Measurements from ENCODE around the gene C6orf118.

Gene C6orf118

GRCh38 chr6:165321150-165321549 lies 11.7 kb upstream of the C6orf118 start:
- no peak for DNase-seq
- Histone ChIP-seq H3K27ac (no peak overlapping the region), H3K4me3 (ENCODE audit: low read depth, low read length) (no peak overlapping the region), H3K36me3 (replicated peaks) (no peaks in the 10 kb centered on the region), H3K27me3 (replicated peaks) (no peaks in the 10 kb centered on the region)
- TF ChIP-seq, protein P1, sequence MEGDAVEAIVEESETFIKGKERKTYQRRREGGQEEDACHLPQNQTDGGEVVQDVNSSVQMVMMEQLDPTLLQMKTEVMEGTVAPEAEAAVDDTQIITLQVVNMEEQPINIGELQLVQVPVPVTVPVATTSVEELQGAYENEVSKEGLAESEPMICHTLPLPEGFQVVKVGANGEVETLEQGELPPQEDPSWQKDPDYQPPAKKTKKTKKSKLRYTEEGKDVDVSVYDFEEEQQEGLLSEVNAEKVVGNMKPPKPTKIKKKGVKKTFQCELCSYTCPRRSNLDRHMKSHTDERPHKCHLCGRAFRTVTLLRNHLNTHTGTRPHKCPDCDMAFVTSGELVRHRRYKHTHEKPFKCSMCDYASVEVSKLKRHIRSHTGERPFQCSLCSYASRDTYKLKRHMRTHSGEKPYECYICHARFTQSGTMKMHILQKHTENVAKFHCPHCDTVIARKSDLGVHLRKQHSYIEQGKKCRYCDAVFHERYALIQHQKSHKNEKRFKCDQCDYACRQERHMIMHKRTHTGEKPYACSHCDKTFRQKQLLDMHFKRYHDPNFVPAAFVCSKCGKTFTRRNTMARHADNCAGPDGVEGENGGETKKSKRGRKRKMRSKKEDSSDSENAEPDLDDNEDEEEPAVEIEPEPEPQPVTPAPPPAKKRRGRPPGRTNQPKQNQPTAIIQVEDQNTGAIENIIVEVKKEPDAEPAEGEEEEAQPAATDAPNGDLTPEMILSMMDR (IDR thresholded peaks at IDR 0.05; ENCODE audit: low read depth, low read length, missing control alignments), result no peak
- in situ Hi-C loops (cut with HindIII; ENCODE audit: low pct_ligation_motif_present, low sequenced_read_pairs), result no loop called here

DNA sequence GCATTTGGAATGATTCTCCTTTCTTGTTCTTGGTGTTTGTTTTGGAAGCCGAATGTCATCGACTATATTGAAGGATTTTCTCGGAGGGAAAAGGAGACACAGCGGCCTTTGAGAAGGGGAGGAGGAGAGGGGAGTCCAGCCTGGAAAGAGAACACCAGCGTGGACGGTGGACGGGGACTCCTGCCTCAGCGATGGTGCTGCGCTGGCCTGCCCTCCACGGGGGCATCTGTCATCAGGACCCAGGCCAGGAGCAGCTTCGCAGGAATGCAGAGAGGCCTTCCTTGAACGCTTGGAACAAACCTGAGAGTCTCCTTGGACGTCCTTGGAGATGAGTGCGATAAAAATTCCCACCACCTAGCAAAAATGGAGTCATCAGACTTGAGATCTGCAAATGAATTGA lies 8.3 kb upstream of the C6orf118 start:
- in situ Hi-C loops (cut with HindIII; ENCODE audit: low pct_ligation_motif_present, low sequenced_read_pairs), result no loop called here
- no peak overlapping the region for H3K4me3 ChIP-seq (ENCODE audit: low read depth, low read length)
- TF ChIP-seq, protein P1 (IDR thresholded peaks at IDR 0.05; ENCODE audit: low read depth, low read length, missing control alignments), result no peak
- DNase-seq, result no peak
- H3K27ac ChIP-seq, result no peak overlapping the region
- H3K27me3 ChIP-seq (replicated peaks), result no peaks in the 10 kb centered on the region
- no peaks in the 10 kb centered on the region for H3K36me3 ChIP-seq (replicated peaks)

GRCh38 chr6:165306955-165307354 lies 2.5 kb downstream of the C6orf118 start:
- TF ChIP-seq, protein P1 (IDR thresholded peaks at IDR 0.05; ENCODE audit: low read depth, low read length, missing control alignments), result no peak
- DNase-seq, result no peak
- Histone ChIP-seq H3K27ac (no peak overlapping the region), H3K36me3 (replicated peaks) (no peaks in the 10 kb centered on the region), H3K27me3 (replicated peaks) (no peaks in the 10 kb centered on the region), H3K4me3 (ENCODE audit: low read depth, low read length) (no peak overlapping the region)
- in situ Hi-C loops (cut with HindIII; ENCODE audit: low pct_ligation_motif_present, low sequenced_read_pairs), result no loop called here

- TF ChIP-seq, protein P1 (IDR thresholded peaks at IDR 0.05; ENCODE audit: low read depth, low read length, missing control alignments), result no peak
- Histone ChIP-seq H3K36me3 (replicated peaks) (no peaks in the 10 kb centered on the region), H3K27ac (no peak overlapping the region), H3K4me3 (ENCODE audit: low read depth, low read length) (no peak overlapping the region), H3K27me3 (replicated peaks) (no peaks in the 10 kb centered on the region)
- in situ Hi-C loops (cut with HindIII; ENCODE audit: low pct_ligation_motif_present, low sequenced_read_pairs), result no loop called here
- DNase-seq, result no peak
These were observed 7.8 kb downstream of the C6orf118 start for GRCh38 chr6:165301372-165302246.

DNA sequence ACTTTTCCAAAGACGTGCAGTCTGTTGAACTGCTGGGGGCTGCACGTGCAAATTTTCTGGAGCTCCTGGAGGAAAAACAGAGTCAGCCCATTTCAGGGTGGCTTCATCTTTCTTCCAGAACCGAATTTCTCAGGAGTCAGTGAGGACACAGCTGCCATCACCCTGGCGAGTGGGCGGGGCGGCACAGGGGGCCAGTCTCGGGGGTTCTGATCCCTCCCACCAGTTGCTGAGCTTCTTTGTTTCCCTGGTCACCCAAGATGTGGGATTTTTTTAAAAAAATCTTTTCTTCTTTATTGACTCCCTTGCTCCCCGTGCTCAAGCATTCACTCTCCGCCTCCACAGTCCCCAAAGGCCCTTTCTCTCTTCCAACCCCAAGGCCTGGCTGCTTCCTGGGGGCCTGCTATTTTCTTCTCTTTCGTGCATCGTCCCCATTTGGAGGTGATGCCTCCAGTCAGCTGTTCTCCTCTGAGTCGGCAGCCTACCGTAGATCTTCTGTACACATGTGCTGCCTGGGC lies 8.9 kb downstream of the C6orf118 start:
- in situ Hi-C loops (cut with HindIII; ENCODE audit: low pct_ligation_motif_present, low sequenced_read_pairs), result no loop called here

More for the DNA sequence above, 8.9 kb downstream of the C6orf118 start:
- TF ChIP-seq, protein P1 (IDR thresholded peaks at IDR 0.05; ENCODE audit: low read depth, low read length, missing control alignments), result no peak
- Histone ChIP-seq H3K27me3 (replicated peaks) (no peaks in the 10 kb centered on the region), H3K36me3 (replicated peaks) (no peaks in the 10 kb centered on the region), H3K27ac (no peak overlapping the region), H3K4me3 (ENCODE audit: low read depth, low read length) (no peak overlapping the region)
- no peak for DNase-seq

Data from brain microvascular endothelial cell (primary cell).